HG03139 (cell line): Measurements from ENCODE around the gene HNMT.

Source experiments
- ATAC-seq: cut with Tn5 transposase; IDR thresholded peaks from one replicate; pipeline ENCODE4 v1.9.1; 2021; ENCODE audit not compliant: unreplicated experiment

HNMT gene

DNA sequence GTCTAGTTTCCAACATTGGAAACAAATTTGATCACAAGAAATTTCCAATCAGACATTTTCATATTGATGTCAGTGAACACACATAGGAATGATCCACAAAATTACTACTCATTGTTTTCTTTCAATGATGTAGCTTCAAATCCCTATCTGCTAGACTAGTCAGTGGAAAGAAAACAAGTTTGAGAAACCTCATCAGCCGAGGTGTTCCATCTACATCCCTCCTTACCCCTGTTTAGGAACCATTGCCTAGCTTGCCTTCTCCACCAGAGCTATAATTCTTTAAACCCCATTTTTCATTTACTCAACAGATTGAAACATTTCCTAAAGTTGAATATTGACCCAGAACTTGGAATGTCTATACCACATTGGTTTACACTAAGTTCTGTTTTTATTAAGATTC lies 45.3 kb downstream of the HNMT start:
- ATAC-seq: no peak

GRCh38 chr2:138010890-138011289 lies 46.6 kb downstream of the HNMT start:
- no peak for ATAC-seq

GRCh38 chr2:138012082-138012481 lies 47.8 kb downstream of the HNMT start:
- ATAC-seq: no peak

DNA sequence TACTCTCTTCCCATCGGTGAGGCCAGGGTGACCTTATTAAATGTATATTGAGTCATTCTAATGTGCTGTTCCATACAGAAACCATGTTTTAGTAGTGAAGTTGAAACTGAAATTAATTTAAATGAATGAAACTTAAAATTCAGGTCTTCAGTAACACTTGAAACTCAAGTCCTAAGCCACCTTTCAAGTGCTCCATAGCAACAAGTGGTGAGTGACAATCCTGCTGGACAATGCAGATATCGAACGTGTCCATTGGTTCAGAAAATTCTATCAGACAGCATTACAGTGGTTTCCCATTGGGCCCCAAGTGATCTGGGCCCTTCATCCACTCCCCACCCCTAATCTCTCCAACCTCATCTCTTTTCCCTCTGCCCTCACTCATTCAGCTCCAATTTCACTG lies 48.7 kb downstream of the HNMT start:
- ATAC-seq: no peak

DNA sequence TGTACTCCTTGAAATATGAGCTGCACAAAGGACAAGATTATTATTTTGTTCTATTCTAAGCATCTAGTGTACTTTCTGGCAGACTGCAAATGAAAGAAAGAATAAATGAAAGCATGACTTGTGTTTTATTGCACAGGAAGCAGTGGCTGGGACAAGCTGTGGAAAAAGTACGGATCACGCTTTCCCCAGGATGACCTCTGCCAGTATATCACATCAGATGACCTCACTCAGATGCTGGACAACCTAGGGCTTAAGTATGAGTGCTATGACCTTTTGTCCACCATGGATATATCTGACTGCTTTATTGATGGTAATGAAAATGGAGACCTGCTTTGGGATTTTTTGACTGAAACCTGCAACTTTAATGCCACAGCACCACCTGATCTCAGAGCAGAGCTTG lies 49.4 kb downstream of the HNMT start:
- ATAC-seq: no peak

- ATAC-seq: no peak
These were observed 51.2 kb downstream of the HNMT start for GRCh38 chr2:138015494-138015893.

DNA sequence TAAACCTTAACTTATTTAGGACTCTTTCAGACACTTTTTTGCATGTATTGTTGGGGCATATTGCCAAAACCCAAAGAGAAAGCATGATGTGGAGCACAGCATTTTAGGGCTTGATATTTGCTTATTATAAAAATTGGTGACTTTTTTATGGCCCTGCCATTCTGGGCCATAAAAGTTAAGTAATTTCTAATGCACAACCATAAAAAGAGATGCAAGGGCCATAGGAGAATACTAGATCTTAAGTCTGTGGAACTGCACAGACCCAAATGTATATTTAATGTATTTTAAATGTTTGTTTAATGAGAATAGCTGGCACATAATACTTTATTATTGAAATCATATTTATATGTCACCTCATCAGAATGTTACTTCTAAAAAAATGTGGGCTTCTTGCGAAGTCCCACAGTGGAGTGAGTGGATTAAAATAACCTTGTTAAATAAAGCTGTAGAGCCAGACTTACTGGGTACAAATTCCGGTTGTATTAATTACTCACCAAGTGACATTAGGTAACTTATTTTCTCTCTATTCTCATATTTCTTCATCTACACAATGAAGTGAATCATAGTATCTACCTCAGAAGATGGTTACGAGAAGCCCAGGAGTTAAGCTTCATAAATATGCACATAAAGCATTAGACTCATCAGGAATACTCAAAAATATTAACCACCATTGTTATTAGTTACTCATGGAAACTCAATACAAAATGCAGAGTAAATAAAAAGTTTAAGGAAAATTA lies 52.2 kb downstream of the HNMT start:
- ATAC-seq: no peak

- no peak for ATAC-seq
These were observed 53.6 kb downstream of the HNMT start for GRCh38 chr2:138017824-138018223.

GRCh38 chr2:138018866-138019688 lies 54.8 kb downstream of the HNMT start:
- no peak for ATAC-seq

- ATAC-seq: no peak
These were observed 56.2 kb downstream of the HNMT start for GRCh38 chr2:138020432-138020831.

DNA sequence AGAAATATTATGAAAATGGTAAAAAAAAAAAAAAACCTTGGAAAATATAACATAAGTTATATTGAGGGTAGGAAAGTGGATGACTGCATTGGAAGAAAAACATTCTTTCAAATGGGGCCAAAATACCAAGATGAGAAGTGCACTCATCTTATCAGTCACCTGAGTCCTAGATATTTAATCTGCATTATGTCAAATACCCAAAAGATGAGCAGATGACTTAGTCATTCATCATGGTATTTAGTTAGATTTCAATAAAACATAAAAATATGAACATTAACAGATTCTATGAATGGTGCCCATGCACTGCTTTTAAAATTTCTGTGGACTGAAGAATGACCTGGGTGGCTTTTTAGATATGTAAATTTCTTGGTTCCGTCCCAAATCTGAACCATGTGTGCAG lies 56.9 kb downstream of the HNMT start:
- no peak for ATAC-seq

- no peak for ATAC-seq
These were observed 59.0 kb downstream of the HNMT start for GRCh38 chr2:138023298-138023697.

GRCh38 chr2:138023976-138024375 lies 59.7 kb downstream of the HNMT start:
- ATAC-seq: no peak

- ATAC-seq: no peak
These were observed 62.1 kb downstream of the HNMT start for GRCh38 chr2:138026111-138027020.

- ATAC-seq: peak; percentile 42
These were observed 64.3 kb downstream of the HNMT start for GRCh38 chr2:138028538-138028937.

DNA sequence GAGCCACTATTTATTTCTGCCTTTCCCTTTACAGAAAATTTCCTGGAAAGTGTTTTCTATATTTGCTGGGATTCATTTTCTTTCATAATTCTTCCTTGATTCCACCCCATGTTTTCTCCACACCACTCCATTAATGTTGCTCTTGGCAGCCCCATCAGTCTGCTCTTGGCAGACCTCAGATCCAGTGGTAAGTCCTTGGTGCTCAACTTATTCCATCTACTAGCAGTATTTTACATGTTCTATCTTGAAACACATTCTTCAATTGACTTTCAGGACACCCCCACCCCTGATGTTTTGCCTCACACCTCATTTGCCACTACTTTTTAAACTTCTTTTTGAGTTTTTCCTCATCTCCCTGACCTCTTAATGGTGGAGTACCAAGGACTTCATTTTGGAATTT lies 65.0 kb downstream of the HNMT start:
- ATAC-seq: no peak

DNA sequence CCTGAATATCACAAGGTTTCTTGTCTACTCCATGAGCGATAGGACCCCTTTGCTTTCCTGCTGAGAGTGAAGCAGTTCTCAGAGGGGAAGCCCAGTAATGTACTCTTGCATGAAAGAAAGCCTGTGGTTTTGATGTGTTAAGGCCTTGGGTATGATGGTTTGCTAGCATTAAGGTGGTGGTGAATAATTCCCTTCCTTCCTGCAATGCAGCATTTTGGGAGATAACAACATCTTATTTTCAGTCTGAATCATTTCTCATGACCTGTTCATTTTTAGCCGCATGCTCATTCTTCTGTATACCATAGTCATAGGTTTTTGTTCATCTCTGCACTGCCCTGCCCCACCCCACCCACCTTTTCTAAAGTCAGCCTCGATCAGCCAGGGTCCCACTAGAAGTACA lies 66.2 kb downstream of the HNMT start:
- ATAC-seq: peak; percentile 48

DNA sequence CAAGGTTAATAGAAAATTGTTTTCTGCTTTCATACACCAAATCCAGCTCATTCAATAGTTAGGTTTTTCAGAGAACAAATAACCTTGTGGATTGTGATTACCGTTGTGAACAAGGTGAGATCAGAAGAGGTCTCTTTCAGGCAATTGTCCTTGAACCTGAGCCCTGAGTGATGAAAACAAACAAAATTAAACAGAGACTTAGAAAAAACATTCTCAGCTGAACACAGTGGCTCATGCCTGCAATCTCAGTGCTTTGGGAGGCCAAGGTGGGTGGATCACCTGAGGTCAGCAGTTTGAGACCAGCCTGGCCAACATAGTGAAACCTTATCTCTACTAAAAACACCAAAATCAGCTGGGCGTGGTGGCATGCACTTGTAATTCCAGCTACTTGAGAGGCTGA lies 68.1 kb downstream of the HNMT start:
- ATAC-seq: no peak

DNA sequence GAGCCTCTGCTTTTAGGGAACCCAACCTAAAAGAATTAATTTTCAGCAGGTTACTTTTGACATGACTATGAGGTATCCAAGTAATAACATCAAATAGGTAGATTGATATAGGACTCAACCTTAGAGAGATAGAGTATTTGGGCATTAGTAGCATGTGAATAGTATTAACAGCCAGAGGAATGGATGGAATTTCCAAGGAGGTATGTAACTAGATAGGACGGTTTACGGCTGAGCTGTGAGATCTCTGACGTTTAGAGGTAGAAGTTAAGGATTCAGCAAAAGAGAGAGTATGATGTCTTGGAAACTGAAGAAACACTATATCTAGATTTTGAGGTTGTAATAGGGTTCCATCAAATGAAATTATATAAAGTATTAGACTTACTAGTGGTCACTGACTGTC lies 70.3 kb downstream of the HNMT start:
- ATAC-seq: no peak

DNA sequence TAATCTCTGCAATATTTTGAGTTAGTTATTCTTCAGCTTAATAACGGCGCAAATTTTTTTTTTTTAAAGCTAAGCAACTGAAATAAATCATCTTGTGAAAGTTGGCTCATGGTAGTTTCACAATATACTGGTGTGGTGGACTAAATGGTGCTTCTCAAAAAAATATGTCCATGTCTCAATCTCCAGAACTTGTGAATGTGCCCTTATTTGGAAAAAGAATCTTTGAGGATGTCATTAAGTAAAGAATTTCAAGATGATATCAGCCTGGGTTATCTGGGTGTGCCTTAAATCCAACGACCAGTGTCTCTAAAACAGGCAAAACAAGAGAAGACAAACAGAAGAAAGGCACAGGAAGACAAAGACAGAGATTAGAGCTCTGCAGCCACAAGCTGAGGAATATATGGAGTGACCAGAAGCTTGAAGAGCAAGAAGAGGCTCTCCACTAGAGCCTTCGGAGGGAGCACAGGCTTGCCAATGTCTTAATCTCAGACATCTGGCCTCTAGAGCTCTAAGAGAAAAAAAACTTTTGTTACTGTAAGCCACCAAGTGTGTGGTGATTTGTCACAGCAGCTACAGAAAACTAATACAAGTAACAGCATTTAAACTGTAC lies 71.4 kb downstream of the HNMT start:
- ATAC-seq: no peak

GRCh38 chr2:138036522-138036921 lies 72.2 kb downstream of the HNMT start:
- ATAC-seq: no peak
